Hepatocyte (in vitro differentiated cells): ENCODE measurements around the gene YPEL4. TPM values are rescaled to one million over a fixed set of nuclear protein-coding genes. Genes with fewer than 3 reads are reported as not detected.

Source experiments
- DNase-seq: peaks from one replicate; pipeline ENCODE4 v3.0.0-alpha.2; 2016; ENCODE audit warnings: low spot score
- H2AFZ ChIP-seq: fragments of 200-600 bp; sonication (generic); 2 replicates; pipeline ENCODE4 v1.6.0; 2016; ENCODE audit warnings: antibody characterized with exemption, mild to moderate bottlenecking
- H3K27ac ChIP-seq: fragments of 200-600 bp; sonication (generic); 2 replicates; pipeline ENCODE4 v1.5.1; 2016; ENCODE audit warnings: mild to moderate bottlenecking
- H3K27me3 ChIP-seq: fragments of 200-600 bp; sonication (generic); 2 replicates; pipeline ENCODE4 v1.6.1; 2016
- H3K36me3 ChIP-seq: fragments of 200-600 bp; sonication (generic); replicated peaks from 2 replicates; pipeline ENCODE4 v1.5.1; 2016; ENCODE audit warnings: low read depth; ENCODE audit not compliant: insufficient read depth
- H3K4me1 ChIP-seq: fragments of 200-600 bp; sonication (generic); 2 replicates; pipeline ENCODE4 v1.5.1; 2016; ENCODE audit warnings: mild to moderate bottlenecking, moderate library complexity; ENCODE audit not compliant: insufficient read depth
- H3K4me2 ChIP-seq: fragments of 200-600 bp; sonication (generic); 2 replicates; pipeline ENCODE4 v1.6.0; 2016
- H3K4me3 ChIP-seq: fragments of 200-600 bp; sonication (generic); 2 replicates; pipeline ENCODE4 v1.5.1; 2016; ENCODE audit warnings: mild to moderate bottlenecking
- H3K79me2 ChIP-seq: fragments of 200-600 bp; sonication (generic); 2 replicates; pipeline ENCODE4 v1.6.0; 2017; ENCODE audit warnings: mild to moderate bottlenecking
- H3K9me2 ChIP-seq: fragments of 200-600 bp; sonication (generic); replicated peaks from 2 replicates; pipeline ENCODE4 v1.6.0; 2017; ENCODE audit warnings: mild to moderate bottlenecking; ENCODE audit not compliant: insufficient read depth
- H3K9me3 ChIP-seq: fragments of 200-600 bp; sonication (generic); 2 replicates; pipeline ENCODE4 v1.5.1; 2016; ENCODE audit warnings: low read depth, mild to moderate bottlenecking
- H4K20me1 ChIP-seq: fragments of 200-600 bp; sonication (generic); 2 replicates; pipeline ENCODE4 v1.6.0; 2016; ENCODE audit warnings: mild to moderate bottlenecking; ENCODE audit not compliant: insufficient read depth, poor library complexity, severe bottlenecking
- EZH2 ChIP-seq: fragments of 200-600 bp; sonication (generic); IDR thresholded peaks from 2 replicates; pipeline ENCODE4 v1.6.1; 2016; ENCODE audit warnings: antibody characterized with exemption, mild to moderate bottlenecking, borderline replicate concordance
- EZH2phosphoT487 ChIP-seq: fragments of 200-600 bp; sonication (generic); IDR thresholded peaks from one replicate; pipeline ENCODE4 v1.6.1; 2018; ENCODE audit warnings: antibody characterized with exemption, mild to moderate bottlenecking, low read depth, moderate library complexity; ENCODE audit not compliant: unreplicated experiment, severe bottlenecking
- WGBS: methylation state at CpG from one replicate; pipeline ENCODE4 v1.1.6; 2016; ENCODE audit warnings: low lambda C conversion rate; ENCODE audit errors: missing lambda C conversion rate; 5-methylcytosine and 5-hydroxymethylcytosine counted together
- polyA plus RNA-seq: library from polyadenylated mRNA; unstranded; fragments of >200 nt; fragmentation: Nextera tagmentation; extraction: Ambion mirVana; gene quantifications from 2 replicates; pipeline ENCODE4 v1.2.1, GENCODE V29; 2016
- total RNA-seq: library from RNA; depleted of rRNA; stranded (reverse); fragments of >200 nt; gene quantifications from 2 replicates; pipeline ENCODE4 v1.2.3, GENCODE V29; 2014
- TF ChIP-seq, protein P1 (sequence below): fragments of 200-600 bp; sonication (generic); IDR thresholded peaks from 2 replicates; pipeline ENCODE4 v1.5.1; 2016; ENCODE audit warnings: antibody characterized with exemption, mild to moderate bottlenecking; ENCODE audit not compliant: poor library complexity

The YPEL4 gene
- total and polyA plus RNA-seq, 2 experiments from 2014 or later = 0.90 to 3.9 TPM

DNA sequence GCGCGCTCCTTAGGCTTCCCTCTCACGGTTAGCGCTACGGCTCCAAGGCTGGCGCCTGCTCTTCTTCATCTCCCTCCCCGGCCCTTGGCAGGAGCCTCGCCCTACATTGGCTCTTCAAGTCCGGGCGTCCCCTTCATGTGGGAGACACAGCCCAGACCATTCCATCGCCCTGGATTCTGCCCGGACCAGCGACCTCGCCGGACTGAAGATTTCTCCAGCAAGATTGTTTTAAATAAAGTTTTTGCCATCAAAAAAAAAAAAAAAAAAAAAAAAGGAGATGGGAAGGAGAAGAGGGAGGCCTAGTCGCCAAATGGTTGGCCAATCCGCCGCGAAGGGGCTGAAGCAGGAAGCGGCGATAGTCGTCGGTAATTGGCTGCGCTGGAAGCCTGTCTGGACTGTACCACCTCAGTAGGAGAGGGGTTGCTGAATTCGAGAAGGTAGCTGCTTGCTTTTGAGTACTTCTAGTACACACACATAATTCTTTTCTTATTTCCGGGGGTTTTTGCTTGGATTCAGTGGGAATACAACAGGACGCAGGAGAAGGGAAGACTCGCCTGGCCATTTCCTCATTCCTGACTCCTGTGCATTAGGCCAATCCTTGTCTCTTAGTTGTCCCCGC is 17.5 kb upstream of the YPEL4 start:
- WGBS = under 1% methylated on average over 27 of the region's 29 CpGs
- DNase-seq = peak; percentile 98
- Histone ChIP-seq H2AFZ (peak overlapping the region; percentile 60), H3K4me1 (peaks cover 9% of the 10 kb centered on the region), H3K79me2 (peaks cover 36% of the 10 kb centered on the region), H3K27ac (peak overlapping the region; percentile 95), H3K9me3 (no peaks in the 10 kb centered on the region), H3K4me2 (peak overlapping the region; percentile 80), H4K20me1 (peaks cover 7% of the 10 kb centered on the region), H3K27me3 (no peaks in the 10 kb centered on the region), H3K4me3 (peak overlapping the region; percentile 34), H3K9me2 (no peaks in the 10 kb centered on the region), H3K36me3 (no peaks in the 10 kb centered on the region)
- TF ChIP-seq EZH2 (no peak), EZH2phosphoT487 (no peak)
- TF ChIP-seq, protein P1, sequence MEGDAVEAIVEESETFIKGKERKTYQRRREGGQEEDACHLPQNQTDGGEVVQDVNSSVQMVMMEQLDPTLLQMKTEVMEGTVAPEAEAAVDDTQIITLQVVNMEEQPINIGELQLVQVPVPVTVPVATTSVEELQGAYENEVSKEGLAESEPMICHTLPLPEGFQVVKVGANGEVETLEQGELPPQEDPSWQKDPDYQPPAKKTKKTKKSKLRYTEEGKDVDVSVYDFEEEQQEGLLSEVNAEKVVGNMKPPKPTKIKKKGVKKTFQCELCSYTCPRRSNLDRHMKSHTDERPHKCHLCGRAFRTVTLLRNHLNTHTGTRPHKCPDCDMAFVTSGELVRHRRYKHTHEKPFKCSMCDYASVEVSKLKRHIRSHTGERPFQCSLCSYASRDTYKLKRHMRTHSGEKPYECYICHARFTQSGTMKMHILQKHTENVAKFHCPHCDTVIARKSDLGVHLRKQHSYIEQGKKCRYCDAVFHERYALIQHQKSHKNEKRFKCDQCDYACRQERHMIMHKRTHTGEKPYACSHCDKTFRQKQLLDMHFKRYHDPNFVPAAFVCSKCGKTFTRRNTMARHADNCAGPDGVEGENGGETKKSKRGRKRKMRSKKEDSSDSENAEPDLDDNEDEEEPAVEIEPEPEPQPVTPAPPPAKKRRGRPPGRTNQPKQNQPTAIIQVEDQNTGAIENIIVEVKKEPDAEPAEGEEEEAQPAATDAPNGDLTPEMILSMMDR = no peak

DNA sequence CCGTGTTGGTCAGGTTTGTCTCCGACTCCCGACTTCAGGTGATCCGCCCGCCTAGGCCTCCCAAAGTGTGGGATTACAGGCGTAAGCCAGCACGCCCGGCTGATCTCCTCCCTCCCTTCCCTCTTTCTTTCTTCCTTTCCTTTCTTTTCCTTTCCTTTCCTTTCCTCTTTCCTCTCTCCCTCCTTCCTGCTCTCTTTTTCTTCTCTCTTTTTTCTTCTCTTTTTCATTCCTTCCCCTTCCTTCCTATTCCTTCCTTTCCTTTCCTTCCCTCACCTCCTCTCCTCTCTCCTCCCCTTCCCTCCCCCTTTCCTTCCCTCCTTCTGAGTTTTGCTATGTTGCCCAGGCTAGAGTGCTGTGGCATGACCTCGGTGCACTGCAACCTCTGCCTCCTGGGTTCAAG is 14.3 kb upstream of the YPEL4 start:
- H3K4me1 ChIP-seq = no peaks in the 10 kb centered on the region
- no peaks in the 10 kb centered on the region for H3K9me3 ChIP-seq
- TF ChIP-seq, protein P1 = no peak
- TF ChIP-seq EZH2phosphoT487 (no peak), EZH2 (no peak)
- no peaks in the 10 kb centered on the region for H3K36me3 ChIP-seq
- no peak for DNase-seq
- no peaks in the 10 kb centered on the region for H3K27me3 ChIP-seq
- H4K20me1 ChIP-seq = no peaks in the 10 kb centered on the region
- peaks cover 18% of the 10 kb centered on the region for H3K79me2 ChIP-seq
- WGBS = 92% methylated on average over 7 of the region's 9 CpGs
- no peaks in the 10 kb centered on the region for H3K9me2 ChIP-seq
- no peak overlapping the region for H2AFZ ChIP-seq
- no peak overlapping the region for H3K27ac ChIP-seq
- no peak overlapping the region for H3K4me2 ChIP-seq
- no peak overlapping the region for H3K4me3 ChIP-seq

- no peak overlapping the region for H3K27ac ChIP-seq
- peak; percentile 18 for DNase-seq
- TF ChIP-seq EZH2phosphoT487 (no peak), EZH2 (no peak)
- TF ChIP-seq, protein P1 = peak; percentile 15
Measured at GRCh38 chr11:57662893-57663292, 13.2 kb upstream of the YPEL4 start.

More at GRCh38 chr11:57662893-57663292, 13.2 kb upstream of the YPEL4 start:
- Histone ChIP-seq H3K27me3 (no peaks in the 10 kb centered on the region), H3K9me2 (no peaks in the 10 kb centered on the region), H4K20me1 (no peaks in the 10 kb centered on the region), H3K36me3 (no peaks in the 10 kb centered on the region), H3K9me3 (no peaks in the 10 kb centered on the region), H3K4me1 (no peaks in the 10 kb centered on the region), H3K79me2 (peaks cover 26% of the 10 kb centered on the region), H2AFZ (no peak overlapping the region), H3K4me3 (no peak overlapping the region), H3K4me2 (no peak overlapping the region)
- WGBS = 66% methylated on average over 4 of the region's 4 CpGs
